Testis (tissue), 2 donors: ENCODE results near the gene RAB40B.

Source experiments
- CTCF ChIP-seq, 3 experiments: fragments of 450-650 bp in 2 of 3; fragments of 200-600 bp in 1 of 3; sonication (generic) in 1 of 3; IDR thresholded peaks; one replicate each; pipeline ENCODE4 v1.5.1; 2016 to 2019; ENCODE audit warnings: antibody characterized with exemption in 3 of 3, mild to moderate bottlenecking in 2 of 3, moderate library complexity in 1 of 3
- POLR2A ChIP-seq: fragments of 450-650 bp; IDR thresholded peaks from one replicate; pipeline ENCODE4 v1.6.1; 2017; ENCODE audit warnings: antibody characterized with exemption, mild to moderate bottlenecking, moderate library complexity

DNA sequence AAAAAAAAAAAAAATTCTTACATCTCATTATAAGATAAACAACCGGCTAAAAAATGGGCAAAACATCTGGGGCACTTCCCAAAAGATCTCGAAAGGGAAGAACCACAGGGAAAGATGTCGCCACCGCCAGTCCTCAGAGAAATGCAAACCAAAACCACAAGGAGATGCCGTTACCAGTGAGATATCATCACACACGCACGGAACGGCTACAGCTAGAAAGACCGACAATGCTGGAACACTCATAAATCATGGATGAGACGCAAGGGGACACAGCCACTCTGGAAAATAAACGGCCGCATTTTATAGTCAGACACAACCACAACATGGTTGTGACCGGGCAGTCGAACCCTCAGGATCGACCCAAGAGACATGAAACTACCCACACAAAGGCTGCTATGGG is 74.8 kb downstream of the RAB40B start:
- TF ChIP-seq CTCF (IDR thresholded peaks at IDR 0.05), result no peak
- no peak for TF ChIP-seq POLR2A
